ENCODE measurements around the gene PRPF6. TPM values are rescaled to one million over a fixed set of nuclear protein-coding genes. Genes with fewer than 3 reads are reported as not detected.

PRPF6 gene
- polyA plus RNA-seq, 3 donors = 29.1 to 47.7 (median 34.5) TPM

GRCh38 chr20:63940472-63941266 lies 40.3 kb upstream of the PRPF6 start:
- peak overlapping the region; percentile 50 to 91 (median 84) for H3K27ac Mint-ChIP-seq
- H3K4me1 ChIP-seq (ENCODE audit: control insufficient read depth in 1 of 2, insufficient read depth in 2 of 2, low read length in 2 of 2) = peaks cover 30 to 39% of the 10 kb centered on the region in 2 donors
- H3K36me3 ChIP-seq (replicated peaks in 1 of 2; ENCODE audit: control insufficient read depth in 1 of 2, insufficient read depth in 2 of 2, low read length in 2 of 2) = peaks cover 47 to 70% of the 10 kb centered on the region in 2 donors
- WGBS (ENCODE audit: insufficient coverage) = 97% methylated on average over 41 of the region's 58 CpGs
- H3K9me3 ChIP-seq (replicated peaks in 1 of 2; ENCODE audit: control insufficient read depth in 1 of 2, insufficient read depth in 1 of 2, low read length in 2 of 2) = no peaks in the 10 kb centered on the region
- no peak overlapping the region for H3K9ac ChIP-seq (ENCODE audit: insufficient read depth, low read length, poor library complexity, severe bottlenecking)
- no peaks in the 10 kb centered on the region for H3K27me3 ChIP-seq (ENCODE audit: control insufficient read depth in 2 of 2, insufficient read depth in 2 of 2, low read length in 2 of 2)
- H3K4me3 ChIP-seq (replicated peaks in 1 of 3; ENCODE audit: low read depth in 2 of 3, low read length in 3 of 3) = peak overlapping the region in 1 of 3 experiments; percentile 68
- peaks cover 75% of the 10 kb centered on the region for H3K79me2 ChIP-seq (ENCODE audit: insufficient read depth, low read length)
- intact Hi-C loops (cut with micrococcal nuclease) = loop anchor here (5.0 kb wide), 2 partner anchors 33 to 298 kb away; no protein-coding TSS in a partner anchor
- H4K20me1 ChIP-seq (ENCODE audit: insufficient read depth, low read length) = peaks cover 99% of the 10 kb centered on the region
- peak in 1 of 3 donors; percentile 11 for DNase-seq
- H2AFZ ChIP-seq (ENCODE audit: insufficient read depth, low read depth, low read length, poor library complexity, severe bottlenecking) = no peak overlapping the region
- peaks cover 27 to 55% of the 10 kb centered on the region in 2 donors for H3K36me3 Mint-ChIP-seq
- H3K4me1 Mint-ChIP-seq = peaks cover 28% of the 10 kb centered on the region
- H3K4me3 Mint-ChIP-seq = no peak overlapping the region
- peak overlapping the region; percentile 77 for H3K4me2 ChIP-seq (replicated peaks; ENCODE audit: extremely low read depth, low read length, poor library complexity, severe bottlenecking)
- TF ChIP-seq CTCF (IDR thresholded peaks at IDR 0.05) = no peak
- peak overlapping the region; percentile 80 to 82 for H3K27ac ChIP-seq (ENCODE audit: low read depth in 1 of 2, low read length in 2 of 2)
- H3K27me3 Mint-ChIP-seq (ENCODE audit: low read depth in 3 of 3) = no peaks in the 10 kb centered on the region
- peaks cover 0 to 3% (median 0%) of the 10 kb centered on the region in 7 donors for H3K9me3 Mint-ChIP-seq

DNA sequence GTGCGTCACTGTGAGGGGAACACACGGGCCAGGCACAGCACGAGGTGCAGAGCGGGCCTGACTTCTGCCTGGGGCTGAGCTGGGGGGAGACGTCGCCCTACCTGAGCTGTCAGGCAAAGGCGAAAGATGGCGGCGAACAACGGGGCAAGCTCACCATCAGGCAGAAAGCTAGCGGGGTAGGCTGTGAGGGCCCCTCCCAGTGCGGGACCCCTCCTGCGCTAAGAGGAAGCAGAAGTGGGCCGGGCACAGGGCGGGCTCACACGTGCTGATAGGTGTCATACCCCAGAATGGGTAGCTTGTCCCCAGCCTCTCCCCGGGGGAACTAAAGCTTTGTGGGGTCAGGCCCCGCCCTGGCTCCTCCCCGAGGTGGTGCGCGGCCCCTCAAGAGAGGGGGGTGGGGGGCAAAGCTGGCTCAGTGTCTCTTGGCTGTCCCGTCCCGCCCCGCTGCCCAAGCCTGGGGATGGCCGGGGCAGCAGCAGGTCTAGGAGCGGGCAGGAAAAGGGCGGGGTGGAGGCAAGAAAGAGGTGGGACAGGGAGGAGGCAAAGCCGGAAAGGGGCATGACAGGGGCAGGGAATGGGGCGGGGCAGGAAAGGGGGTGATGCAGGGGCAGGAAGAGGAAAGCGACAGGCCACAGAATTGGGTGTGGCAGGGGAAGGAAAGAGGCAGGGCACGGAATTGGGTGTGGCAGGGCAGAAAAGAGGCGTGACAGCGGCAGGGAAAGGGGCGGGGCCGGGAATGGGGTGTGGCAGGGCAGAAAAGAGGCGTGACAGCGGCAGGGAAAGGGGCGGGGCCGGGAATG lies 39.5 kb upstream of the PRPF6 start:
- peaks cover 23 to 49% of the 10 kb centered on the region in 2 donors for H3K36me3 Mint-ChIP-seq
- intact Hi-C loops (cut with micrococcal nuclease) = loop anchor here (5.0 kb wide), 2 partner anchors 34 to 299 kb away; no protein-coding TSS in a partner anchor
- H3K4me2 ChIP-seq (replicated peaks; ENCODE audit: extremely low read depth, low read length, poor library complexity, severe bottlenecking) = peak overlapping the region; percentile 77
- peaks cover 99% of the 10 kb centered on the region for H4K20me1 ChIP-seq (ENCODE audit: insufficient read depth, low read length)
- H3K4me1 Mint-ChIP-seq = peaks cover 24% of the 10 kb centered on the region
- H3K9ac ChIP-seq (ENCODE audit: insufficient read depth, low read length, poor library complexity, severe bottlenecking) = no peak overlapping the region
- H3K27ac Mint-ChIP-seq = peak overlapping the region; percentile 50 to 91 (median 84)
- WGBS (ENCODE audit: insufficient coverage) = 64% methylated on average over 16 of the region's 39 CpGs
- peaks cover 30 to 39% of the 10 kb centered on the region in 2 donors for H3K4me1 ChIP-seq (ENCODE audit: control insufficient read depth in 1 of 2, insufficient read depth in 2 of 2, low read length in 2 of 2)
- H3K27ac ChIP-seq (ENCODE audit: low read depth in 1 of 2, low read length in 2 of 2) = peak overlapping the region; percentile 80 to 82
- H3K36me3 ChIP-seq (replicated peaks in 1 of 2; ENCODE audit: control insufficient read depth in 1 of 2, insufficient read depth in 2 of 2, low read length in 2 of 2) = peaks cover 48 to 70% of the 10 kb centered on the region in 2 donors
- no peaks in the 10 kb centered on the region for H3K27me3 Mint-ChIP-seq (ENCODE audit: low read depth in 3 of 3)
- peak; percentile 85 to 94 (median 93) for DNase-seq
- no peaks in the 10 kb centered on the region for H3K9me3 ChIP-seq (replicated peaks in 1 of 2; ENCODE audit: control insufficient read depth in 1 of 2, insufficient read depth in 1 of 2, low read length in 2 of 2)
- peak overlapping the region; percentile 29 for H2AFZ ChIP-seq (ENCODE audit: insufficient read depth, low read depth, low read length, poor library complexity, severe bottlenecking)
- H3K4me3 Mint-ChIP-seq = peak overlapping the region; percentile 26 to 41
- TF ChIP-seq CTCF (IDR thresholded peaks at IDR 0.05) = no peak
- H3K4me3 ChIP-seq (replicated peaks in 1 of 3; ENCODE audit: low read depth in 2 of 3, low read length in 3 of 3) = peak overlapping the region in 1 of 3 experiments; percentile 68
- H3K27me3 ChIP-seq (ENCODE audit: control insufficient read depth in 2 of 2, insufficient read depth in 2 of 2, low read length in 2 of 2) = no peaks in the 10 kb centered on the region
- H3K79me2 ChIP-seq (ENCODE audit: insufficient read depth, low read length) = peaks cover 75% of the 10 kb centered on the region
- peaks cover 0 to 3% (median 0%) of the 10 kb centered on the region in 7 donors for H3K9me3 Mint-ChIP-seq

Measured in CD14-positive monocyte (primary cell).